ENCODE measurements around the gene DPM3.
"Not testable (repeated sequence)": the region's sequence is repeated elsewhere in the genome, so short reads cannot be mapped to it uniquely, and the experiment has no call there.

DPM3 gene

GRCh38 chr1:155139895-155140629 is at the start of gene DPM3:
Gene DPM3 (minus strand): TSS chr1:155140531. CDS start chr1:155140240, 291 bp downstream.
- Histone ChIP-seq H3K4me3 (ENCODE audit: low read length, poor library complexity, severe bottlenecking) (peak within 1 kb of the TSS; percentile 92), H3K4me1 (ENCODE audit: insufficient read depth, low read length, poor library complexity, severe bottlenecking) (peaks cover 20% of the 10 kb centered on the region), H3F3A (ENCODE audit: low read depth) (no peaks in the 10 kb centered on the region), H3K9me2 (replicated peaks; ENCODE audit: low read depth, low read length) (no peaks in the 10 kb centered on the region), H3K27me3 (ENCODE audit: insufficient read depth, low read length, poor library complexity, severe bottlenecking) (no peaks in the 10 kb centered on the region), H3K79me2 (ENCODE audit: insufficient read depth, low read length) (peaks cover 38% of the 10 kb centered on the region), H3K9ac (ENCODE audit: low read depth, low read length, poor library complexity, severe bottlenecking) (peak within 1 kb of the TSS; percentile 88), H3K4me2 (ENCODE audit: low read depth, low read length, poor library complexity, severe bottlenecking) (peak within 1 kb of the TSS; percentile 92), H3K36me3 (ENCODE audit: insufficient read depth, low read length) (no peaks in the 10 kb centered on the region), H3K9me3 (ENCODE audit: insufficient read depth, low read depth, low read length) (no peaks in the 10 kb centered on the region), H4K20me1 (ENCODE audit: insufficient read depth, low read length, poor library complexity, severe bottlenecking) (peaks cover 8% of the 10 kb centered on the region), H2AFZ (ENCODE audit: low read length) (peak within 1 kb of the TSS; percentile 99)
- TF ChIP-seq CTCF (conservative IDR thresholded peaks at IDR 0.05; ENCODE audit: low read length): no peak
- TF ChIP-seq EZH2phosphoT487 (IDR thresholded peaks at IDR 0.05; ENCODE audit: borderline replicate concordance): no peak

GRCh38 chr1:155189926-155190325 is 49.6 kb upstream of the DPM3 start:
- H3K4me2 ChIP-seq (ENCODE audit: low read depth, low read length, poor library complexity, severe bottlenecking); H3K27me3 ChIP-seq (ENCODE audit: insufficient read depth, low read length, poor library complexity, severe bottlenecking); H3F3A ChIP-seq (ENCODE audit: low read depth); H3K4me3 ChIP-seq (ENCODE audit: low read length, poor library complexity, severe bottlenecking); H2AFZ ChIP-seq (ENCODE audit: low read length); H3K9ac ChIP-seq (ENCODE audit: low read depth, low read length, poor library complexity, severe bottlenecking); H3K79me2 ChIP-seq (ENCODE audit: insufficient read depth, low read length); H3K9me2 ChIP-seq (replicated peaks; ENCODE audit: low read depth, low read length); H3K9me3 ChIP-seq (ENCODE audit: insufficient read depth, low read depth, low read length); H3K36me3 ChIP-seq (ENCODE audit: insufficient read depth, low read length); H4K20me1 ChIP-seq (ENCODE audit: insufficient read depth, low read length, poor library complexity, severe bottlenecking): not testable (repeated sequence)
- peaks cover 16% of the 10 kb centered on the region for H3K4me1 ChIP-seq (ENCODE audit: insufficient read depth, low read length, poor library complexity, severe bottlenecking)

- no peaks in the 10 kb centered on the region for H3K36me3 ChIP-seq (ENCODE audit: insufficient read depth, low read length)
- H3K9ac ChIP-seq (ENCODE audit: low read depth, low read length, poor library complexity, severe bottlenecking): no peak overlapping the region
- H3K4me1 ChIP-seq (ENCODE audit: insufficient read depth, low read length, poor library complexity, severe bottlenecking): peaks cover 4% of the 10 kb centered on the region
- H4K20me1 ChIP-seq (ENCODE audit: insufficient read depth, low read length, poor library complexity, severe bottlenecking): no peaks in the 10 kb centered on the region
- H3K79me2 ChIP-seq (ENCODE audit: insufficient read depth, low read length): no peaks in the 10 kb centered on the region
- H3K4me2 ChIP-seq (ENCODE audit: low read depth, low read length, poor library complexity, severe bottlenecking): no peak overlapping the region
- H2AFZ ChIP-seq (ENCODE audit: low read length): no peak overlapping the region
- no peaks in the 10 kb centered on the region for H3K9me3 ChIP-seq (ENCODE audit: insufficient read depth, low read depth, low read length)
- no peak overlapping the region for H3K4me3 ChIP-seq (ENCODE audit: low read length, poor library complexity, severe bottlenecking)
- TF ChIP-seq CTCF (conservative IDR thresholded peaks at IDR 0.05; ENCODE audit: low read length): no peak
- TF ChIP-seq EZH2phosphoT487 (IDR thresholded peaks at IDR 0.05; ENCODE audit: borderline replicate concordance): no peak
- no peaks in the 10 kb centered on the region for H3F3A ChIP-seq (ENCODE audit: low read depth)
- no peaks in the 10 kb centered on the region for H3K9me2 ChIP-seq (replicated peaks; ENCODE audit: low read depth, low read length)
- H3K27me3 ChIP-seq (ENCODE audit: insufficient read depth, low read length, poor library complexity, severe bottlenecking): no peaks in the 10 kb centered on the region
These were observed 47.9 kb upstream of the DPM3 start for GRCh38 chr1:155188268-155188667.

DNA sequence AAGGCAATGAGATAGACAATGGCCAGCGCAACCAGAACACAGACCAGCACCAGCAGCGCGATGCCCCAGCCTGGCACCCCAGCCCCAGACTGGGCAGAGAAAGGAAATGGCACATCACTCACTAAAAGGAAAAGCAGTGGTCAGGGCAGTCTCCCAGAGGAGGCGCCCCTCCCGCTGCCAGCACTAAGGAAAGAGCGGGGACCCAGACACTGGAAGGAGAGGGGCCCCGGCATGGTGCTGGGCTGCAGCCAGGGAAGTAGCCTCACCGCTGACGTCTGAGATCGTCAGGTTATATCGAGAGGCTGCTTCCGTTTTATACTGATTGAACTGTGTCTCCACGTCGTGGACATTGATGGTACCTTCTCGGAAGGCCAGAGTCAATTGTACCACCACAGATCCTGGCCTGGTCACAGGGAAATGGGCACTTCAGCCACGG is 47.1 kb upstream of the DPM3 start:
- no peak overlapping the region for H3K4me2 ChIP-seq (ENCODE audit: low read depth, low read length, poor library complexity, severe bottlenecking)
- no peak overlapping the region for H3K9ac ChIP-seq (ENCODE audit: low read depth, low read length, poor library complexity, severe bottlenecking)

More for the DNA sequence above, 47.1 kb upstream of the DPM3 start:
- H3K9me2 ChIP-seq (replicated peaks; ENCODE audit: low read depth, low read length): no peaks in the 10 kb centered on the region
- no peaks in the 10 kb centered on the region for H3K79me2 ChIP-seq (ENCODE audit: insufficient read depth, low read length)
- no peaks in the 10 kb centered on the region for H3K36me3 ChIP-seq (ENCODE audit: insufficient read depth, low read length)
- no peaks in the 10 kb centered on the region for H4K20me1 ChIP-seq (ENCODE audit: insufficient read depth, low read length, poor library complexity, severe bottlenecking)
- H2AFZ ChIP-seq (ENCODE audit: low read length): no peak overlapping the region
- H3K9me3 ChIP-seq (ENCODE audit: insufficient read depth, low read depth, low read length): no peaks in the 10 kb centered on the region
- no peaks in the 10 kb centered on the region for H3K4me1 ChIP-seq (ENCODE audit: insufficient read depth, low read length, poor library complexity, severe bottlenecking)
- no peak overlapping the region for H3K4me3 ChIP-seq (ENCODE audit: low read length, poor library complexity, severe bottlenecking)
- H3K27me3 ChIP-seq (ENCODE audit: insufficient read depth, low read length, poor library complexity, severe bottlenecking): no peaks in the 10 kb centered on the region
- no peaks in the 10 kb centered on the region for H3F3A ChIP-seq (ENCODE audit: low read depth)
- no peak for TF ChIP-seq CTCF (conservative IDR thresholded peaks at IDR 0.05; ENCODE audit: low read length)
- no peak for TF ChIP-seq EZH2phosphoT487 (IDR thresholded peaks at IDR 0.05; ENCODE audit: borderline replicate concordance)
